Activated CD8-positive, alpha-beta memory T cell treated with anti-CD3 and anti-CD28 coated beads, Interleukin-2, amount 10 ng/mL, durations not matched to agents 7 days and 5 days (primary cell): ENCODE data around the gene YWHAB. TPM values are rescaled to one million over a fixed set of nuclear protein-coding genes. Genes with fewer than 3 reads are reported as not detected.

Experiments used
- ATAC-seq: fragments of 150-1000 bp; cut with Tn5 transposase; one replicate; pipeline ENCODE4 v1.10.0; 2021; ENCODE audit warnings: moderate library complexity
- CTCF ChIA-PET: fragments of 350-600 bp; sonication (Branson Sonifier 250); formaldehyde crosslinking; loops from one replicate; lab custom pipeline; 2021; ENCODE audit warnings: antibody characterized with exemption; lab: Charles Lee
- DNase-seq: peaks from one replicate; pipeline ENCODE4 v3.0.0-alpha.2; 2020
- H3K27ac Mint-ChIP-seq: one replicate; pipeline ENCODE4 v1.8.0; 2021; ENCODE audit warnings: mild to moderate bottlenecking, mixed read lengths
- H3K27me3 Mint-ChIP-seq: one replicate; pipeline ENCODE4 v1.8.0; 2021; ENCODE audit warnings: mixed read lengths
- H3K36me3 Mint-ChIP-seq: one replicate; pipeline ENCODE4 v1.8.0; 2021; ENCODE audit warnings: mild to moderate bottlenecking, mixed read lengths
- H3K4me1 Mint-ChIP-seq: one replicate; pipeline ENCODE4 v1.8.0; 2021; ENCODE audit warnings: mixed read lengths
- H3K4me3 Mint-ChIP-seq: one replicate; pipeline ENCODE4 v1.8.0; 2021; ENCODE audit warnings: mild to moderate bottlenecking, moderate library complexity, mixed read lengths
- H3K9me3 Mint-ChIP-seq: one replicate; pipeline ENCODE4 v1.8.0; 2022; ENCODE audit warnings: low read depth, mixed read lengths
- total RNA-seq, 2 experiments: library from RNA; stranded (reverse); gene quantifications; one replicate each; pipeline ENCODE4 v1.2.3, GENCODE V29; 2021

The YWHAB gene
- total RNA-seq, 2 experiments from 2014 or later = 198 to 252 TPM

DNA sequence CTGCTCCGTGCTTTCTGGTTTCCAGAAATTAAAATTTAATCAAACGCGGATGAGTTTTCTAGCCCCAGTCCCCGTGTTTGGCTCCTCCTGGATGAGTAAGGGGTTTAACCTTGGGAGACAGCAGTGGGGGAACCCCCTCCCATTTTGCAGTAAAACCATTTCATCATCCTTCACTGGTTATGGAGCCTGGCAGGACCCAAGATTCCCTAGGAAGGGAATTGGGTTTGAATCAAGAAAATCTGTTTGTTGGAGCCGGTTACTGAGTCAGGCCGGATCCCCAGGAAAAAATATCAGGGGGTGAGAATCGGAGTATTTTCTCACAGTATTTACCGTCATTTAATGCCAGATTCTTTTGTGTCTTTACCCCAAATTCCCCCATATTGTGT, 754 bp downstream of the YWHAB start:
- DNase-seq (no peak), ATAC-seq (no peak)
- H3K4me1 Mint-ChIP-seq = peaks cover 47% of the 10 kb centered on the region
- peak overlapping the region; percentile 91 for H3K4me3 Mint-ChIP-seq
- H3K9me3 Mint-ChIP-seq = no peaks in the 10 kb centered on the region
- no peaks in the 10 kb centered on the region for H3K27me3 Mint-ChIP-seq
- H3K27ac Mint-ChIP-seq = peak overlapping the region; percentile 94
- CTCF ChIA-PET = interaction anchor here (1.9 kb wide), 1 partner anchor 203 kb away, joined by 6 read pairs; no protein-coding TSS in a partner anchor
- peaks cover 23% of the 10 kb centered on the region for H3K36me3 Mint-ChIP-seq

DNA sequence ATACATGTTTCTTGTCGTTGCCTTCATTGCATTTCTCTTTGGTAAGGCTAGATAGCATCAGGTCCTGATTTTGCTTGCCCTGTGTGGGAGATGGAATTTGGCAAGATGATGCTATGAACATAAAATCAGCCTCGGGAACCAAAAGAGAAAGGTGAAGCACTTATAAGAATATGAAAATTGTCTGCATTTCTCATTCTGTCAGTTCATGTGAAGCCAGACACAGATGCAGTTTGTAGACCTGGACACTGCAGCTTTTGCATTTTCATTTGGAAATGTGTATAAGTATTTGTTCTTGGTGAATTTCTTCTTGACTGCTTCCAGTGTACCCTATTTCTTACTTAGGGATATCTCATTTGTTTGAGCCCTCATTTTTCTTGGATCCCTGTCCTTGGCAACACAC, 1.3 kb downstream of the YWHAB start:
- peak overlapping the region; percentile 94 for H3K27ac Mint-ChIP-seq
- no peak for ATAC-seq
- H3K36me3 Mint-ChIP-seq = peaks cover 28% of the 10 kb centered on the region
- CTCF ChIA-PET = interaction anchor here (2.2 kb wide), 1 partner anchor 22 kb away, joined by 9 read pairs; the partner anchor contains the start of gene PABPC1L
- H3K4me1 Mint-ChIP-seq = peaks cover 53% of the 10 kb centered on the region
- no peaks in the 10 kb centered on the region for H3K9me3 Mint-ChIP-seq
- H3K27me3 Mint-ChIP-seq = no peaks in the 10 kb centered on the region
- H3K4me3 Mint-ChIP-seq = peak overlapping the region; percentile 91
- no peak for DNase-seq

DNA sequence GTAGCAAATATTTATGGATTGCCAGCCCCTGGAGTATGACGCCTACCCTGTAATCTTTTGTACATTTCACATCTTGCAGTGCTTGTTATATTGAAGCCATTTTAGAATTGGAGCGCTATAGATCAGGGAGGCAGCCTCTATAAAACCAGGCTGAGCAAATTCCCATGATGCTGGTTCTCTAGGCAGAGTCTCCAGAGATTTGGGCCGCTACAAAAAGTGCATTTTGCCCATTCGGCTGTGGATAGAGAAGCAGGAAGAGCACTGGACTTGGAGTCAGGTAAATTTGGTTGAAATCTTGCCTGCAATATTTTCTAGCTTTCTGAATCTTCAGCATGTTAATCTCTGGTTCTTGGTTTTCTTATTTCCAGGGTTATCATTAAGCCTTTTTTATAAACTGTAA, 2.0 kb downstream of the YWHAB start:
- H3K4me3 Mint-ChIP-seq = peak overlapping the region; percentile 91
- DNase-seq = no peak
- no peak for ATAC-seq
- CTCF ChIA-PET = interaction anchor here (0.8 to 2.5 kb wide), 7 partner anchors 12 to 209 kb away, joined by 3 to 9 read pairs (median 4); partner anchors contain the start of gene PABPC1L
- no peaks in the 10 kb centered on the region for H3K27me3 Mint-ChIP-seq
- peaks cover 35% of the 10 kb centered on the region for H3K36me3 Mint-ChIP-seq
- peaks cover 57% of the 10 kb centered on the region for H3K4me1 Mint-ChIP-seq
- peak overlapping the region; percentile 94 for H3K27ac Mint-ChIP-seq
- H3K9me3 Mint-ChIP-seq = no peaks in the 10 kb centered on the region

DNA sequence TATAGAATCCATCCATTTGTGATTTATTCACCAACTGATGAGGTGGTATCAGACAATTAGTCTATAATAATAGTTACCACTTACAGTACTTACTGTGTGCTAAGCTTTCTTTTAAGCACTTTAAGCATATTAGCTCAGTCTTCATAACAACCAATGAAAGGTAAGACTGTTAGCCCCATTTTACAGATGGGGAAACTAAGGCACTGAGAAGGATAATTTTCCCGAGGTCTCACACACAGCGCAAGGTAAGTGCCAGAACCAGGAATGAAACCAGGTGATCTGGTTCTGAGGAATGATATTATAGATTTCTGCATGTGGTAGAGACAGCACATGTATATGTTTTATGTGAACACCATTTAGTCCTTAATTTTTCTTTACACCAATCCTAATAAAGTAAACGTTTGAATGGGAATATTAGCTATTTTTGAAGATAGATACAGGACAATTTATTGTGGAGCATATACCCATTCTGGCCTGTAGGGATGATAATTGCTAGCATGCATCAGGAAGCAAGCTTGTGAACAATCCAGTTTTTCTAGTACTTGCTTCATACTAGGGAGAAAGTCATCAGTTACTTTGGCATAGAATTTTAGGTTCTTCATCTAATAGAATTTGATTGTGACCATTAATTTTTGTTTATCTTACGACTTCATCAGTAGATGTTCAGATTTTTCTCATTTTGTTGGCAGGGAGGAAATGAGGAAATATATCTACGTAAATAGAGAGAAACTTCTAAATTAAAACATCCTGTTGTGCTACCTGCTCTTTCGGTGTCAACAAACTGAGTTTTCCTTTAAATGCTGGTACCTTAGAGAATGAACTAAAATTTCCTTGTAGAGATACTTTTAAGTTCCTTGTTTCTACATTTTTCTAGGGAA, 3.0 kb downstream of the YWHAB start:
- Mint-ChIP-seq H3K36me3 (peaks cover 38% of the 10 kb centered on the region), H3K27me3 (no peaks in the 10 kb centered on the region), H3K9me3 (no peaks in the 10 kb centered on the region), H3K4me1 (peaks cover 57% of the 10 kb centered on the region), H3K27ac (peak overlapping the region; percentile 94), H3K4me3 (peak overlapping the region; percentile 91)
- CTCF ChIA-PET = interaction anchor here (0.8 to 2.5 kb wide), 11 partner anchors 9 to 208 kb away, joined by 3 to 9 read pairs (median 4); partner anchors contain the start of gene PABPC1L
- no peak for ATAC-seq
- DNase-seq = no peak

DNA sequence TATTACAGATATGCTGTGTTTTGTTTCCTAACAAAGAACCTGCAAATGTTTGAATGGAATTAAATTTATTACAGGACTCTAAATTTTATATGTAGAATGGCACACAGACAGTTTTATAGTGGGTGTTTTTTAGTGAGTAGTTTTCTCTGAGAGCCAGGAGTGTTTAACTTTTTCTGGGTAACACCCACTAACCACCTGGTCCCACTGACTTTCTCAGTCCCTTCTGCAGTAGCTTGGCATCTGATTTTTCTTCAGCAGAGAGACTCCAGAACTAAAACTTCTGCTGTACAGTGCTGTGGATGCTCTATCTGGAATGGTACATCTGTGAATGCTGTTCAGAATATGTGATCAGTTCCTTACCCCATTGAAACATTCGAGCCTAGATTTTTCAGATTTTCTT, 6.3 kb downstream of the YWHAB start:
- Mint-ChIP-seq H3K9me3 (no peaks in the 10 kb centered on the region), H3K27me3 (no peaks in the 10 kb centered on the region), H3K4me1 (peaks cover 71% of the 10 kb centered on the region), H3K4me3 (no peak overlapping the region), H3K27ac (no peak overlapping the region), H3K36me3 (peaks cover 55% of the 10 kb centered on the region)
- CTCF ChIA-PET = interaction anchor here (1.2 to 2.7 kb wide), 3 partner anchors 11 to 19 kb away, joined by 3 to 10 read pairs (median 4); partner anchors contain the start of gene PABPC1L
- DNase-seq = no peak
- ATAC-seq = no peak

GRCh38 chr20:44894959-44895358, 9.5 kb downstream of the YWHAB start:
- DNase-seq (no peak), ATAC-seq (no peak)
- Mint-ChIP-seq H3K27ac (peak overlapping the region; percentile 13), H3K4me3 (no peak overlapping the region), H3K4me1 (peaks cover 66% of the 10 kb centered on the region), H3K36me3 (peaks cover 58% of the 10 kb centered on the region), H3K27me3 (no peaks in the 10 kb centered on the region), H3K9me3 (no peaks in the 10 kb centered on the region)
- CTCF ChIA-PET = interaction anchor here (0.9 kb wide), 1 partner anchor 28 kb away, joined by 3 read pairs; no protein-coding TSS in a partner anchor

DNA sequence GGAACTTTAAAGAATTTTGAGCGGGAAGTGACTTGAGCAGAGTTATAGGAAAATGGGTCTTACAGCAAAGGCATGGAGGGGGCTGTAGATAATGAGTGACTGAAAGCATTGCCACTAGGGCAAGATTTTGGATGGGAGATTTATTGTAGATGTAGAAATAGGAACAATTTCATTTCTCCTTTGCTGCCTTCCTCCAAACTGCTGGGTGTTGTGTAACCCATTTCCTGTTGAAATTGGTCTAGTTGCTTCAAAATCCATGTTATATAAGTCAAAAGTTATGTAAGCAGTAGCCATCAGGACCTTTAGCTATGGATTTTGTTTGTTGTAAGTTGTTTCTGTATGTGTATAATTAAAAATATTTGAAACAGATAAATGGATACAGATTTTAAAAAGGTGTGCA, 11.1 kb downstream of the YWHAB start:
- Mint-ChIP-seq H3K27me3 (no peaks in the 10 kb centered on the region), H3K9me3 (no peaks in the 10 kb centered on the region), H3K36me3 (peaks cover 61% of the 10 kb centered on the region), H3K27ac (no peak overlapping the region), H3K4me1 (peaks cover 68% of the 10 kb centered on the region), H3K4me3 (peak overlapping the region; percentile 2)
- DNase-seq = no peak
- CTCF ChIA-PET = interaction anchor here (0.9 to 1.1 kb wide), 2 partner anchors 8 to 154 kb away, joined by 3 read pairs; no protein-coding TSS in a partner anchor
- no peak for ATAC-seq

GRCh38 chr20:44897133-44897532, 11.6 kb downstream of the YWHAB start:
- Mint-ChIP-seq H3K4me1 (peaks cover 63% of the 10 kb centered on the region), H3K4me3 (no peak overlapping the region), H3K9me3 (no peaks in the 10 kb centered on the region), H3K27ac (no peak overlapping the region), H3K27me3 (no peaks in the 10 kb centered on the region), H3K36me3 (peaks cover 59% of the 10 kb centered on the region)
- DNase-seq (no peak), ATAC-seq (no peak)
- CTCF ChIA-PET = interaction anchor here (0.6 to 0.9 kb wide), 2 partner anchors 8 to 30 kb away, joined by 3 read pairs; no protein-coding TSS in a partner anchor

- peaks cover 59% of the 10 kb centered on the region for H3K36me3 Mint-ChIP-seq
- no peak overlapping the region for H3K4me3 Mint-ChIP-seq
- ATAC-seq = peak; percentile 80
- H3K27ac Mint-ChIP-seq = peak overlapping the region; percentile 79
- H3K4me1 Mint-ChIP-seq = peaks cover 47% of the 10 kb centered on the region
- DNase-seq = no peak
- CTCF ChIA-PET = interaction anchor here (2.1 kb wide), 1 partner anchor 9 kb away, joined by 8 read pairs; the partner anchor contains the start of gene PABPC1L
- H3K27me3 Mint-ChIP-seq = no peaks in the 10 kb centered on the region
- no peaks in the 10 kb centered on the region for H3K9me3 Mint-ChIP-seq
Observed at GRCh38 chr20:44900231-44900854, 14.8 kb downstream of the YWHAB start.

- DNase-seq = no peak
- ATAC-seq = no peak
- Mint-ChIP-seq H3K4me1 (peaks cover 33% of the 10 kb centered on the region), H3K36me3 (peaks cover 59% of the 10 kb centered on the region), H3K27me3 (no peaks in the 10 kb centered on the region), H3K4me3 (no peak overlapping the region), H3K27ac (no peak overlapping the region), H3K9me3 (no peaks in the 10 kb centered on the region)
- CTCF ChIA-PET = interaction anchor here (0.9 to 2.7 kb wide), 5 partner anchors 7 to 69 kb away, joined by 3 to 10 read pairs (median 3); partner anchors contain the start of gene PABPC1L
Observed at GRCh38 chr20:44901974-44902373, 16.5 kb downstream of the YWHAB start.

DNA sequence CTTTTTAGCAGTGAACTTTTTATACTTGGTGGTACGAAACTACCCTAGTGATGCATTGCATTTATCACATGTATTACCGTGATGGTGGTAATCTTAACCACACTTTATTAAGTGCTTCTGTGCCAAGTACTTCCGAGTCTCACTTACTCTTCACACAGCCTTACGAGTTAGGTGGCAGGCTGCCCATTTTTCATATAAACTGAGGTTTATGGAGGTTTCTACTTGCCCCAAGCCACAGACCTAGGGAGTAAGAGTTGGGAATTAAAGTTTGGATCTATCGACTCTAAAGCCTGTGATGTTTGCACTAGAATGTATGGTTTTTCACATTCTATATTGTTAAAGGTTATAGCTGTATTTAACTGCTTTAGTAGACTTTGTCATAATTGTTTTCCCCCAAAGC, 18.9 kb downstream of the YWHAB start:
- no peaks in the 10 kb centered on the region for H3K9me3 Mint-ChIP-seq
- H3K4me1 Mint-ChIP-seq = peaks cover 23% of the 10 kb centered on the region
- CTCF ChIA-PET = interaction anchor here (2.7 kb wide), 1 partner anchor 12 kb away, joined by 10 read pairs; no protein-coding TSS in a partner anchor
- DNase-seq (no peak), ATAC-seq (no peak)
- H3K4me3 Mint-ChIP-seq = no peak overlapping the region
- H3K36me3 Mint-ChIP-seq = peaks cover 51% of the 10 kb centered on the region
- H3K27ac Mint-ChIP-seq = no peak overlapping the region
- no peaks in the 10 kb centered on the region for H3K27me3 Mint-ChIP-seq

GRCh38 chr20:44908987-44909871, 23.7 kb downstream of the YWHAB start:
- CTCF ChIA-PET = interaction anchor here (0.7 to 1.9 kb wide), 9 partner anchors 8 to 186 kb away, joined by 3 to 9 read pairs (median 4); partner anchors contain the start of genes TOMM34 and YWHAB
- Mint-ChIP-seq H3K9me3 (no peaks in the 10 kb centered on the region), H3K27me3 (no peaks in the 10 kb centered on the region), H3K4me3 (peak overlapping the region; percentile 85), H3K4me1 (peaks cover 29% of the 10 kb centered on the region), H3K36me3 (peaks cover 41% of the 10 kb centered on the region), H3K27ac (peak overlapping the region; percentile 84)
- ATAC-seq = no peak
- no peak for DNase-seq
